CD4-positive, alpha-beta T cell treated with Interleukin-15 for 1 hour (primary cell): ENCODE data around the gene SAPCD1.

Experiments
- DNase-seq: peaks from one replicate; pipeline ENCODE4 v3.0.0-alpha.2; 2020

SAPCD1 gene

GRCh38 chr6:31729979-31730630 lies 32.4 kb upstream of the SAPCD1 start:
- DNase-seq, result peak; percentile 76

- DNase-seq, result no peak
These were observed 31.8 kb upstream of the SAPCD1 start for GRCh38 chr6:31730631-31731086.

- no peak for DNase-seq
These were observed 30.4 kb upstream of the SAPCD1 start for GRCh38 chr6:31732029-31732428.

- DNase-seq, result no peak
These were observed 28.7 kb upstream of the SAPCD1 start for GRCh38 chr6:31733734-31734133.

GRCh38 chr6:31734247-31734820 lies 28.1 kb upstream of the SAPCD1 start:
- no peak for DNase-seq

GRCh38 chr6:31734821-31735406 lies 27.5 kb upstream of the SAPCD1 start:
- peak; percentile 82 for DNase-seq

GRCh38 chr6:31736021-31736767 lies 26.3 kb upstream of the SAPCD1 start, which contains the start of gene CLIC1:
TSS of gene CLIC1 (minus strand) at chr6:31736530. CDS start at chr6:31736300, 230 bp downstream.
- DNase-seq, result peak; percentile 84

- no peak for DNase-seq
These were observed 25.6 kb upstream of the SAPCD1 start for GRCh38 chr6:31736768-31737314.

GRCh38 chr6:31737315-31737990 lies 25.0 kb upstream of the SAPCD1 start:
- DNase-seq, result no peak

- peak; percentile 82 for DNase-seq
These were observed 24.2 kb upstream of the SAPCD1 start for GRCh38 chr6:31737991-31738979.

- peak; percentile 98 for DNase-seq
These were observed 22.6 kb upstream of the SAPCD1 start, which contains the start of gene MSH5 for GRCh38 chr6:31739639-31740396. TSS of gene MSH5 (plus strand) at chr6:31740005. CDS start at chr6:31740467, 462 bp downstream.

GRCh38 chr6:31740397-31741223 lies 21.8 kb upstream of the SAPCD1 start:
- DNase-seq, result no peak

GRCh38 chr6:31741815-31742214 lies 20.6 kb upstream of the SAPCD1 start:
- no peak for DNase-seq

- no peak for DNase-seq
These were observed 19.6 kb upstream of the SAPCD1 start for GRCh38 chr6:31742894-31743293.

- no peak for DNase-seq
These were observed 18.0 kb upstream of the SAPCD1 start for GRCh38 chr6:31744422-31744821.

GRCh38 chr6:31749301-31750036 lies 13.0 kb upstream of the SAPCD1 start:
- DNase-seq, result no peak

- DNase-seq, result no peak
These were observed 11.9 kb upstream of the SAPCD1 start for GRCh38 chr6:31750411-31751022.

GRCh38 chr6:31752739-31753319 lies 9.6 kb upstream of the SAPCD1 start:
- DNase-seq, result no peak
